ENCODE data around the gene GRIN1. TPM values are rescaled to one million over a fixed set of nuclear protein-coding genes. Genes with fewer than 3 reads are reported as not detected.

GRIN1 gene
- total and polyA plus RNA-seq, 2 of the 8 experiments (the other 6 are each of a cell fraction or from before 2014, with no cell fraction given), result 0.48 to 2.1 TPM

DNA sequence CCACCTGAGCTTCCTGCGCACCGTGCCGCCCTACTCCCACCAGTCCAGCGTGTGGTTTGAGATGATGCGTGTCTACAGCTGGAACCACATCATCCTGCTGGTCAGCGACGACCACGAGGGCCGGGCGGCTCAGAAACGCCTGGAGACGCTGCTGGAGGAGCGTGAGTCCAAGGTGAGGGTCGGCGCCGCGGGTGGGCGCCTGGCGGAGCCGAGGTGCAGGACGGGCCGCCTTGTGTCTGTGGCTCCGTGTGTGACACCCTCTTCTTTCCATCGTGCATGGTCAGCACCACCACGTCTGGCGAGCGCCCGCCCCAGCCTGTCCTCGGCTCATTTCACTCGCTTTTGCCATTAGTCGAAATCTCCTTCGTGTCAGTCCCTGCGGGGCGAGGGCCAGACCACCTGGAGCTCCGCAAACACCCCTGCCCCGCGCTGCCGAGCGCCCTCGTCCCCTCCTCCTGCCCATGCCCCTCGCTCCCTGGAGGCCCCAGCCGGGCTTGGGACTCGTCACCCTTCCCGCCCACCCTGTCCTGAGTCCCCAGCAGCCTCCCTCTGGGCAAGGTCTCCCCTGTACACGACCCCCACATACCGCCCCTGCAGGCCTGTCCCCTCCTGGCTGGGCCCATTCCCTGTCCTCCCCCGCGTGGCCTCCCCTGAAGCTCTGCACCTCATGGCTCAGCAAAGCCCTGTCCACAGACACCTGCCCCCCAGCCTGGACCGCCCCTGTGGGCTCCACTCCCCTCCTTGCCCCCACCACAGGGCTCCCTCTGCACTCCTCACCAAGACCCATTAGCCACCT, 7.0 kb downstream of the GRIN1 start (continued):
- TF ChIP-seq, protein P1, sequence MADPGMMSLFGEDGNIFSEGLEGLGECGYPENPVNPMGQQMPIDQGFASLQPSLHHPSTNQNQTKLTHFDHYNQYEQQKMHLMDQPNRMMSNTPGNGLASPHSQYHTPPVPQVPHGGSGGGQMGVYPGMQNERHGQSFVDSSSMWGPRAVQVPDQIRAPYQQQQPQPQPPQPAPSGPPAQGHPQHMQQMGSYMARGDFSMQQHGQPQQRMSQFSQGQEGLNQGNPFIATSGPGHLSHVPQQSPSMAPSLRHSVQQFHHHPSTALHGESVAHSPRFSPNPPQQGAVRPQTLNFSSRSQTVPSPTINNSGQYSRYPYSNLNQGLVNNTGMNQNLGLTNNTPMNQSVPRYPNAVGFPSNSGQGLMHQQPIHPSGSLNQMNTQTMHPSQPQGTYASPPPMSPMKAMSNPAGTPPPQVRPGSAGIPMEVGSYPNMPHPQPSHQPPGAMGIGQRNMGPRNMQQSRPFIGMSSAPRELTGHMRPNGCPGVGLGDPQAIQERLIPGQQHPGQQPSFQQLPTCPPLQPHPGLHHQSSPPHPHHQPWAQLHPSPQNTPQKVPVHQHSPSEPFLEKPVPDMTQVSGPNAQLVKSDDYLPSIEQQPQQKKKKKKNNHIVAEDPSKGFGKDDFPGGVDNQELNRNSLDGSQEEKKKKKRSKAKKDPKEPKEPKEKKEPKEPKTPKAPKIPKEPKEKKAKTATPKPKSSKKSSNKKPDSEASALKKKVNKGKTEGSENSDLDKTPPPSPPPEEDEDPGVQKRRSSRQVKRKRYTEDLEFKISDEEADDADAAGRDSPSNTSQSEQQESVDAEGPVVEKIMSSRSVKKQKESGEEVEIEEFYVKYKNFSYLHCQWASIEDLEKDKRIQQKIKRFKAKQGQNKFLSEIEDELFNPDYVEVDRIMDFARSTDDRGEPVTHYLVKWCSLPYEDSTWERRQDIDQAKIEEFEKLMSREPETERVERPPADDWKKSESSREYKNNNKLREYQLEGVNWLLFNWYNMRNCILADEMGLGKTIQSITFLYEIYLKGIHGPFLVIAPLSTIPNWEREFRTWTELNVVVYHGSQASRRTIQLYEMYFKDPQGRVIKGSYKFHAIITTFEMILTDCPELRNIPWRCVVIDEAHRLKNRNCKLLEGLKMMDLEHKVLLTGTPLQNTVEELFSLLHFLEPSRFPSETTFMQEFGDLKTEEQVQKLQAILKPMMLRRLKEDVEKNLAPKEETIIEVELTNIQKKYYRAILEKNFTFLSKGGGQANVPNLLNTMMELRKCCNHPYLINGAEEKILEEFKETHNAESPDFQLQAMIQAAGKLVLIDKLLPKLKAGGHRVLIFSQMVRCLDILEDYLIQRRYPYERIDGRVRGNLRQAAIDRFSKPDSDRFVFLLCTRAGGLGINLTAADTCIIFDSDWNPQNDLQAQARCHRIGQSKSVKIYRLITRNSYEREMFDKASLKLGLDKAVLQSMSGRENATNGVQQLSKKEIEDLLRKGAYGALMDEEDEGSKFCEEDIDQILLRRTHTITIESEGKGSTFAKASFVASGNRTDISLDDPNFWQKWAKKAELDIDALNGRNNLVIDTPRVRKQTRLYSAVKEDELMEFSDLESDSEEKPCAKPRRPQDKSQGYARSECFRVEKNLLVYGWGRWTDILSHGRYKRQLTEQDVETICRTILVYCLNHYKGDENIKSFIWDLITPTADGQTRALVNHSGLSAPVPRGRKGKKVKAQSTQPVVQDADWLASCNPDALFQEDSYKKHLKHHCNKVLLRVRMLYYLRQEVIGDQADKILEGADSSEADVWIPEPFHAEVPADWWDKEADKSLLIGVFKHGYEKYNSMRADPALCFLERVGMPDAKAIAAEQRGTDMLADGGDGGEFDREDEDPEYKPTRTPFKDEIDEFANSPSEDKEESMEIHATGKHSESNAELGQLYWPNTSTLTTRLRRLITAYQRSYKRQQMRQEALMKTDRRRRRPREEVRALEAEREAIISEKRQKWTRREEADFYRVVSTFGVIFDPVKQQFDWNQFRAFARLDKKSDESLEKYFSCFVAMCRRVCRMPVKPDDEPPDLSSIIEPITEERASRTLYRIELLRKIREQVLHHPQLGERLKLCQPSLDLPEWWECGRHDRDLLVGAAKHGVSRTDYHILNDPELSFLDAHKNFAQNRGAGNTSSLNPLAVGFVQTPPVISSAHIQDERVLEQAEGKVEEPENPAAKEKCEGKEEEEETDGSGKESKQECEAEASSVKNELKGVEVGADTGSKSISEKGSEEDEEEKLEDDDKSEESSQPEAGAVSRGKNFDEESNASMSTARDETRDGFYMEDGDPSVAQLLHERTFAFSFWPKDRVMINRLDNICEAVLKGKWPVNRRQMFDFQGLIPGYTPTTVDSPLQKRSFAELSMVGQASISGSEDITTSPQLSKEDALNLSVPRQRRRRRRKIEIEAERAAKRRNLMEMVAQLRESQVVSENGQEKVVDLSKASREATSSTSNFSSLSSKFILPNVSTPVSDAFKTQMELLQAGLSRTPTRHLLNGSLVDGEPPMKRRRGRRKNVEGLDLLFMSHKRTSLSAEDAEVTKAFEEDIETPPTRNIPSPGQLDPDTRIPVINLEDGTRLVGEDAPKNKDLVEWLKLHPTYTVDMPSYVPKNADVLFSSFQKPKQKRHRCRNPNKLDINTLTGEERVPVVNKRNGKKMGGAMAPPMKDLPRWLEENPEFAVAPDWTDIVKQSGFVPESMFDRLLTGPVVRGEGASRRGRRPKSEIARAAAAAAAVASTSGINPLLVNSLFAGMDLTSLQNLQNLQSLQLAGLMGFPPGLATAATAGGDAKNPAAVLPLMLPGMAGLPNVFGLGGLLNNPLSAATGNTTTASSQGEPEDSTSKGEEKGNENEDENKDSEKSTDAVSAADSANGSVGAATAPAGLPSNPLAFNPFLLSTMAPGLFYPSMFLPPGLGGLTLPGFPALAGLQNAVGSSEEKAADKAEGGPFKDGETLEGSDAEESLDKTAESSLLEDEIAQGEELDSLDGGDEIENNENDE (IDR thresholded peaks at IDR 0.05; ENCODE audit: insufficient replicate concordance, low read length), result no peak
- TF ChIP-seq POU5F1 (IDR thresholded peaks at IDR 0.05; ENCODE audit: low read depth, low read length) (no peak), CREB1 (IDR thresholded peaks at IDR 0.05) (no peak), SIN3A (conservative IDR thresholded peaks at IDR 0.05 in 1 of 2, IDR thresholded peaks at IDR 0.05 in 1 of 2; ENCODE audit: low read depth in 1 of 2, low read length in 2 of 2) (no peak), MAFK (IDR thresholded peaks at IDR 0.05; ENCODE audit: low read depth, low read length) (no peak), BRCA1 (IDR thresholded peaks at IDR 0.05; ENCODE audit: low read depth, low read length) (no peak), YY1 (IDR thresholded peaks at IDR 0.05; ENCODE audit: low read depth, low read length) (no peak)
- TF ChIP-seq, protein P2, sequence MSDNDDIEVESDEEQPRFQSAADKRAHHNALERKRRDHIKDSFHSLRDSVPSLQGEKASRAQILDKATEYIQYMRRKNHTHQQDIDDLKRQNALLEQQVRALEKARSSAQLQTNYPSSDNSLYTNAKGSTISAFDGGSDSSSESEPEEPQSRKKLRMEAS (IDR thresholded peaks at IDR 0.05), result no peak

Measured in H1 (cell line).